Chondrocyte (in vitro differentiated cells): ENCODE measurements around the gene DDT. TPM values are rescaled to one million over a fixed set of nuclear protein-coding genes. Genes with fewer than 3 reads are reported as not detected.
"Not testable (repeated sequence)": the region's sequence is repeated elsewhere in the genome, so short reads cannot be mapped to it uniquely, and the experiment has no call there.

ENCODE experiments used
- DNase-seq: peaks from one replicate; pipeline ENCODE4 v3.0.0; 2021; ENCODE audit warnings: mixed read lengths, low spot score
- H3K27ac Mint-ChIP-seq: one replicate; pipeline ENCODE4 v1.8.0; 2021; ENCODE audit warnings: mild to moderate bottlenecking, moderate library complexity, mixed read lengths; ENCODE audit not compliant: unreplicated experiment
- H3K27me3 Mint-ChIP-seq: 2 replicates; pipeline ENCODE4 v1.8.0; 2021; ENCODE audit warnings: low read depth, mixed read lengths
- H3K36me3 Mint-ChIP-seq: 2 replicates; pipeline ENCODE4 v1.8.0; 2021; ENCODE audit warnings: low read depth, mixed read lengths
- H3K4me1 Mint-ChIP-seq: 2 replicates; pipeline ENCODE4 v1.8.0; 2021; ENCODE audit warnings: low read depth, mild to moderate bottlenecking, mixed read lengths
- H3K4me3 Mint-ChIP-seq: one replicate; pipeline ENCODE4 v1.8.0; 2021; ENCODE audit warnings: mild to moderate bottlenecking, moderate library complexity, mixed read lengths; ENCODE audit not compliant: unreplicated experiment
- H3K9me3 Mint-ChIP-seq: 2 replicates; pipeline ENCODE4 v1.8.0; 2021; ENCODE audit warnings: low read depth, mixed read lengths
- total RNA-seq: library from RNA; stranded (reverse); gene quantifications from 3 replicates; pipeline ENCODE4 v1.2.1, GENCODE V29; 2021
- TF ChIP-seq, protein P1 (sequence below): fragments of 200-600 bp; sonication (generic); IDR thresholded peaks from 2 replicates; pipeline ENCODE4 v1.5.0; 2021; ENCODE audit warnings: antibody characterized with exemption, mild to moderate bottlenecking, moderate library complexity

The DDT gene
- total RNA-seq, 1 donor from 2014 or later, result 93.1 TPM

DNA sequence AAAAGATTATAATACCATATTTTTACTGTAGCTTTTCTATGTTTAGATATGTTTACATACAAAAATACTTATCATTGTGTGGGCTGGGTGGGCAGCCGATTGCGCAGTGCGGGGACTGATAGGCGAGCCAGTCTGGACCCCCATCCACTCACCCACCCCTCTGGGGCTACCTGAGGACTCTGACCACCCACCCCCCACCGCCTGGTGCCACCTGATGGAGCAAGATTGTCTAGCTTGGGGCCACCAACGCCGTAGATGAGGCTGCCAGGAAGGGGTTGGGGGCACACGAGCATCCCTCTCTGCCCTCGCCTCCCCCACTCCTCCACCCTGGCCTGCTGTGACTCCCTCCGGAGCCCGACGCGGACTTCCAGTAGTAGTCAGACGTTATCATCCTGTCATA, 47.7 kb downstream of the DDT start:
- peaks cover 6% of the 10 kb centered on the region for H3K9me3 Mint-ChIP-seq
- TF ChIP-seq, protein P1, sequence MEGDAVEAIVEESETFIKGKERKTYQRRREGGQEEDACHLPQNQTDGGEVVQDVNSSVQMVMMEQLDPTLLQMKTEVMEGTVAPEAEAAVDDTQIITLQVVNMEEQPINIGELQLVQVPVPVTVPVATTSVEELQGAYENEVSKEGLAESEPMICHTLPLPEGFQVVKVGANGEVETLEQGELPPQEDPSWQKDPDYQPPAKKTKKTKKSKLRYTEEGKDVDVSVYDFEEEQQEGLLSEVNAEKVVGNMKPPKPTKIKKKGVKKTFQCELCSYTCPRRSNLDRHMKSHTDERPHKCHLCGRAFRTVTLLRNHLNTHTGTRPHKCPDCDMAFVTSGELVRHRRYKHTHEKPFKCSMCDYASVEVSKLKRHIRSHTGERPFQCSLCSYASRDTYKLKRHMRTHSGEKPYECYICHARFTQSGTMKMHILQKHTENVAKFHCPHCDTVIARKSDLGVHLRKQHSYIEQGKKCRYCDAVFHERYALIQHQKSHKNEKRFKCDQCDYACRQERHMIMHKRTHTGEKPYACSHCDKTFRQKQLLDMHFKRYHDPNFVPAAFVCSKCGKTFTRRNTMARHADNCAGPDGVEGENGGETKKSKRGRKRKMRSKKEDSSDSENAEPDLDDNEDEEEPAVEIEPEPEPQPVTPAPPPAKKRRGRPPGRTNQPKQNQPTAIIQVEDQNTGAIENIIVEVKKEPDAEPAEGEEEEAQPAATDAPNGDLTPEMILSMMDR, result no peak
- H3K27me3 Mint-ChIP-seq, result no peaks in the 10 kb centered on the region
- no peak overlapping the region for H3K27ac Mint-ChIP-seq
- peaks cover 6% of the 10 kb centered on the region for H3K4me1 Mint-ChIP-seq
- DNase-seq, result no peak
- H3K36me3 Mint-ChIP-seq, result peaks cover 38% of the 10 kb centered on the region
- no peak overlapping the region for H3K4me3 Mint-ChIP-seq

DNA sequence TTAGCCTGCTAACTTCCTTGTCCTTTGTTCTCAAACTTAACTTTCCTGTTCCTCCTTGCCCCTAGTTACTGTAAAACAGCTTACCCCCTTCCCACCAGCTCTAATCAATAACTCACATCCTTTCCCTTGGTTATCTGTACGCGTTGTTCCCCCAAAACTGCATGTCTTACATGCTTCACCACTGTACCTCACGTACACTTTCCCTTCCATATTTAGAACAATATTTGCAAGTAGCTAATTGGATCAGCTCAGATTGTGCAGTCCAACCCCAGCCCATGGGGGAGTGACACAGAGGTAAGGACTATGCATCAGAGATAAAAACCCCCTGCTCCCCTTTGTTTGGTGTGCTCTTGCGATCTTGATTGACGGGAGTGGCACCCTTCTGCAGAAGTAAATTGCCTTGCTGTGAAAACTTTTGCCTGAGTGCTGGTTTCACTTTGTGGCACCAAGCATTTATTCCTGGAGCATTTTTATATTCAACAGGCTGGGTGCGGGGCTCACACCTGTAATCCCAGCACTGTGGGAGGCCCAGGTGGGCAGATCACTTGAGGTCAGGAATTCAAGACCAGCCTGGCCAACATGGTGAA, 49.1 kb downstream of the DDT start:
- no peak for DNase-seq
- Mint-ChIP-seq H3K27ac (no peak overlapping the region), H3K27me3 (no peaks in the 10 kb centered on the region)

DNA sequence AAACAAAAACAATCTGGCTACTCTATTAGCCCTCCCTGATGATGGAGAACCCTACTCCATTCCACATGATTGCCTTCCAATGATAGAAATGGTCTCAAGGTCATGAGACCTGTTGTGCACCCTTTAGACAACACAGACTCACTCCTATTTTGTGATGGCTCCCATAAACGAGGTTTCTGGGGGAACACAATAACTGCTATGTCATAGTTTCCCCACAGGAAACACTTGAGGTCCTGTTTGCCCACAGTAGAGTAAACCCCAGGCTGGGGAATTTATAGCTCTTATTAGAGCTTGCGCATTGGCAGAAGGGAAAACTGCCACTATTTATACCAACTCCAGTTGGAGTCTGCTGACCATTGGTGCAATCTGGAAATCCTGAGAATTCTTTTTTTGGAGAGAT, 51.3 kb downstream of the DDT start:
- DNase-seq, result no peak
- Mint-ChIP-seq H3K4me3 (no peak overlapping the region), H3K27ac (no peak overlapping the region), H3K36me3 (peaks cover 31% of the 10 kb centered on the region), H3K4me1 (peaks cover 18% of the 10 kb centered on the region), H3K27me3 (no peaks in the 10 kb centered on the region), H3K9me3 (no peaks in the 10 kb centered on the region)
- TF ChIP-seq, protein P1, result no peak

More for the DNA sequence above, 49.1 kb downstream of the DDT start:
- Mint-ChIP-seq H3K36me3 (peaks cover 35% of the 10 kb centered on the region), H3K4me3 (no peak overlapping the region), H3K9me3 (no peaks in the 10 kb centered on the region), H3K4me1 (peaks cover 12% of the 10 kb centered on the region)
- TF ChIP-seq, protein P1, result no peak

DNA sequence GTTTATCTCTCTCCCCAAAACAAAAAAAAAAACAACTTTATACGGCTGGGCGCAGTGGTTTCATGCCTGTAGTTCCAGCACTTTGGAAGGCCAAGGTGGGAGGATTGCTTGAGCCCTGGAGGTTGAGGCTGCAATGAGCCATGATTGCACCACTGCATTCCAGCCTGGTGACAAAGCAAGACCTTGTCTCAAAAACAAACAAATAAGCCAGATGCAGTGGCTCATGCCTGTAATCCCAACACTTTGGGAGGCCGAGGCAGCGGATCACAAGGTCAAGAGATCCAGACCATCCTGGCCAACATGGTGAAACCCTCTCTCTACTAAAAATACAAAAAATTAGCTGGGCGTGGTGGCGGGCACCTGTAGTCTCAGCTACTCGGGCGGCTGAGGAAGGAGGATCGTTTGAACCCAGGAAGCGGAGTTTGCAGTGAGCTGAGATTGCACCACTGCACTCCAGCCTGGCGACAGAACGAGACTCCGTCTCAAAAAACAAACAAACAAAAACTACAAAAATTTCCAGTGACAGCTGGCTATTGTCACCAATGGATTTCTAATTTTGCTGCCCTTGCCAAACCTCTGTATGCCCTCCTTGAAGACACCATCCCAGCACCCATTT, 52.5 kb downstream of the DDT start:
- DNase-seq, H3K27me3 Mint-ChIP-seq, H3K4me3 Mint-ChIP-seq, H3K9me3 Mint-ChIP-seq: not testable (repeated sequence)
- Mint-ChIP-seq H3K36me3 (peaks cover 27% of the 10 kb centered on the region), H3K27ac (peak overlapping the region; percentile 74), H3K4me1 (peaks cover 18% of the 10 kb centered on the region)

Other genes starting within 250 kb of the DDT start
- 11.9 to 12.8 TPM (median 12.1 TPM) in 3 replicates for gene ZNF70, start 223.3 kb downstream of the DDT start, total RNA-seq
- gene VPREB3, start 220.0 kb downstream of the DDT start, total RNA-seq, result not detected in 3 replicates
- not detected in 3 replicates for gene C22orf15, start 211.5 kb downstream of the DDT start, total RNA-seq
- gene CHCHD10, start 206.5 kb downstream of the DDT start, total RNA-seq, result 42.6 to 78.5 TPM (median 62.2 TPM) in 3 replicates
- 68.4 to 172 TPM (median 169 TPM) in 3 replicates for gene MMP11, start 201.6 kb downstream of the DDT start, total RNA-seq
- gene SMARCB1, start 187.5 kb downstream of the DDT start, total RNA-seq, result 102 to 133 TPM (median 114 TPM) in 3 replicates
- 1.3 to 4.6 TPM (median 2.0 TPM) in 3 replicates for gene DERL3, start 135.4 kb downstream of the DDT start, total RNA-seq
- gene SLC2A11, start 116.6 kb downstream of the DDT start, total RNA-seq, result 14.5 to 14.9 TPM (median 14.8 TPM) in 3 replicates
- 466 to 518 TPM (median 502 TPM) in 3 replicates for gene MIF, start 80.1 kb downstream of the DDT start, total RNA-seq
- 1.8 to 2.9 TPM in 2 of 3 replicates, not detected in the other for gene GSTT2B, start 13.2 kb downstream of the DDT start, total RNA-seq
- not detected in 3 replicates for gene DDTL, start 7.6 kb downstream of the DDT start, total RNA-seq
- gene GSTT2, start 5.7 kb upstream of the DDT start, total RNA-seq, result not detected in 3 replicates
- not detected in 3 replicates for gene GSTT4, start 31.0 kb upstream of the DDT start, total RNA-seq
- gene CABIN1, start 36.9 kb upstream of the DDT start, total RNA-seq, result 38.5 to 43.7 TPM (median 43.0 TPM) in 3 replicates
- gene SUSD2, start 207.0 kb upstream of the DDT start, total RNA-seq, result 0.34 to 1.00 TPM (median 0.65 TPM) in 3 replicates